ENCODE results near the gene CCDC138.

CCDC138 gene

DNA sequence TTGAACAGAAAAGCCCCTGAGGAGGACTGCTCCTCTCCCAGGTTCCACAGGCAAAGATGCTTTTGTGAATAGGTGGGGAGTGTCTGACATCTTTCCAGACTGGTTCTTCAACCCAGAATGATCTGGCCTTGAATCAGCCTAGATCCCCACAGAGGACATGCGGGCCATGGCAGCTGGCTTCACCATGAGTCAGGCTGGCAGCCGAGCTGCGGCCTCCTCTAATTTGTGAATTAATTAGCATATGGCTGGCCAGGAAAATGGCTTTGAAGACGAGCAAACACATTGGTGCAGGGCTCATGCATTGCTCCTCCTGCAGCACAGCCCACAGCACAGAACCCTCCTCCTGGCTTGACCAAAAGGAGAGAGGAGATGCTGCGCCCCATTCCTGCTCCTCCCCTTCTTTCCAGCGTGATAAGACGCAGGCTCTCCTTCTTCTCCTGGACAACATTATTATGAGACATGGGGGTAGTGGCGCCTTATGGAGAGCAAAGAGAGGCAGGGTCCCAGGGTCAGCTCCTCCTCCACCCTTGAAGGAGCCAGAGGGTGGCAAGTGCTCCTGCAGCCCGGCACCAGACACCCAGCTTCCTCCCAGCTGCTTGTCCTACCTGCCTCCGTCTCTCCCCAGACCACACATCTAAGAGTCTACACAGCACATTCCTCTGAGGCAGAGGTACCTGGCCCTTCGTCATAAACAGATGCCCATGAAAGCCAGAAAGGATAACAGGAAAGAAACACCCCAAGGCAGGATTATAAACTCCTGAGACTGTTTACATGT is 135.8 kb downstream of the CCDC138 start:
- TF ChIP-seq CTCF (IDR thresholded peaks at IDR 0.05; ENCODE audit: low read length, missing control alignments) = no peak
- DNase-seq (ENCODE audit: low read depth) = no peak
- H3K4me3 ChIP-seq (replicated peaks; ENCODE audit: low read depth, low read length) = no peak overlapping the region

DNA sequence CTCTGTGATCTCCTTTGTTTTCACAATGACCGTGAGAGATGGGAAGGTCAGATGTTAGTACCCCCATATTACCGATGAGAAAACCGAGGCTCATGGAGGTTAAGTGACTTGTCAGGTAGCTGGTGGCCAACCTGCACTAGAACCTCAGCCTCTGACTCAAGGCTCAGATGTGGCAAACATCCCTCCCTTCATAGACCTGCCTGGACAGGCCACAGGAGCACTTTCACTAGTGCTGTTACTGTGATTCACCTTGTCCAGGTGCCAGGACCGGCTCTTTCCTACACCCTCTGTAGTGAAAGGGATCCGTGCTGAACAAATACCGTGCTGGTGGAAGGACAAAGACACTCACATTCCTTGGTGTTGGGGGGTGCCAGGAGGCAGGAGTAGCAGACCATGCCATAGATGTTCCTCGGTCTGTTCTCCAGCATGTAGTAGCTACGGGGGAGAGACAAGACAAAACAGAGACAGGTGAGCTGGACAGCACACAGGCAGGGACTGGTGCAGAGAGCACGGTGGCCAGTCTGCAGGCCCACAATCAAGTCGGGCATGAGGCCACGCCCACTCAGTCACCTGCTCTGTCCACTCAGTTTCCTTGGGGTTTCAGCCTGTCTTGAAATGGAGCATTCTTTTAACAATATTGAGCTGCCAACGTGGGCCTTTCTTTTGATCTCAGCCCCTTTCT is 136.6 kb downstream of the CCDC138 start:
- TF ChIP-seq CTCF (IDR thresholded peaks at IDR 0.05; ENCODE audit: low read length, missing control alignments) = no peak
- DNase-seq (ENCODE audit: low read depth) = no peak
- no peak overlapping the region for H3K4me3 ChIP-seq (replicated peaks; ENCODE audit: low read depth, low read length)

GRCh38 chr2:108923736-108924579 is 137.4 kb downstream of the CCDC138 start:
- no peak overlapping the region for H3K4me3 ChIP-seq (replicated peaks; ENCODE audit: low read depth, low read length)

DNA sequence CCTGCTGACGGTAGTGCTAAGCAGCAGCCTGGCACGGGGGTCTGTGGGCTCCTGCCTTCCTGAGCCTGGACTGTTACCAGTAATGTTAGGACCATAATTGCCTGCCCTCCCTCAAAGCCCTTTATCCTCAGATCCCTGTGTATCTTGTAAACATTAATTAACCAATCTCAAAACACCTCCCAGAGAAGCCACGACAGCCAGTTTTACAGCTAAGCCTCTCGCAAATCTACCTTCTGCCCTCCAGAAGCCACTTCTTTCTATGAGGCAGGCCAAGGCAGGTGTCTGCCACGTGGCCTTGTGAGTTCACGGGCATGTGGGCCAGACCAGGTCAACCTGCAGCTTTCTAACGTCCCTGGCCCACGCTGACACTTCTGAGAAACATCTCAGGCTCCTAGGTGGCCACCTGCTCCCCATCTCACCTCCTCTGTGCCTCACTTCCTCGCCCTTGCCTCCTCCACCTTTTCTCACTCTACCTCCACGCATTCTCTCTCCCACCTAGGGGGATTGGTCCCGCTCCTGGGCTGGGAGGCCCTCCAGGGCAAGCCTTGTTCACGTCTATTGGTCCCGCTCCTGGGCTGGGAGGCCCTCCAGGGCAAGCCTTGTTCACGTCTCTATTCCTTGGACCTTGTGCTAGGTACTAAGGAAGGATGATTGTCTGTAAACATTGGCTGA is 138.1 kb downstream of the CCDC138 start:
- TF ChIP-seq CTCF (IDR thresholded peaks at IDR 0.05; ENCODE audit: low read length, missing control alignments) = no peak
- no peak overlapping the region for H3K4me3 ChIP-seq (replicated peaks; ENCODE audit: low read depth, low read length)
- DNase-seq (ENCODE audit: low read depth) = no peak

More at GRCh38 chr2:108923736-108924579, 137.4 kb downstream of the CCDC138 start:
- TF ChIP-seq CTCF (IDR thresholded peaks at IDR 0.05; ENCODE audit: low read length, missing control alignments) = no peak
- no peak for DNase-seq (ENCODE audit: low read depth)

GRCh38 chr2:108925286-108925685 is 138.7 kb downstream of the CCDC138 start:
- no peak for TF ChIP-seq CTCF (IDR thresholded peaks at IDR 0.05; ENCODE audit: low read length, missing control alignments)
- no peak overlapping the region for H3K4me3 ChIP-seq (replicated peaks; ENCODE audit: low read depth, low read length)
- DNase-seq (ENCODE audit: low read depth) = no peak

GRCh38 chr2:108925735-108926134 is 139.2 kb downstream of the CCDC138 start:
- DNase-seq (ENCODE audit: low read depth) = no peak
- no peak overlapping the region for H3K4me3 ChIP-seq (replicated peaks; ENCODE audit: low read depth, low read length)
- TF ChIP-seq CTCF (IDR thresholded peaks at IDR 0.05; ENCODE audit: low read length, missing control alignments) = no peak

Measured in fibroblast of pulmonary artery (primary cell).